ENCODE data around the gene EZR. TPM values are rescaled to one million over a fixed set of nuclear protein-coding genes. Genes with fewer than 3 reads are reported as not detected.

EZR gene
- total and polyA plus RNA-seq, 10 of the 15 experiments (the other 5 are each of a cell fraction or from before 2014, with no cell fraction given), result 79.1 to 282 (median 161) TPM

GRCh38 chr6:158777510-158777909 is 41.7 kb downstream of the EZR start:
- 100% methylated on average over 3 of the region's 3 CpGs for WGBS (ENCODE audit: insufficient coverage, insufficient replicate concordance, low lambda C conversion rate, missing lambda C conversion rate)
- Histone ChIP-seq H3K9me3 (replicated peaks; ENCODE audit: control insufficient read depth, insufficient read depth, low read length) (no peaks in the 10 kb centered on the region), H4K20me1 (ENCODE audit: control insufficient read depth, insufficient read depth) (no peaks in the 10 kb centered on the region; the same call in 1 of the 2 replicates), H3K79me2 (ENCODE audit: control insufficient read depth, insufficient read depth, low read length) (no peaks in the 10 kb centered on the region; the same call in 1 of the 2 replicates), H3K27me3 (replicated peaks in 1 of 2; ENCODE audit: control insufficient read depth in 2 of 2, insufficient read depth in 2 of 2, low read length in 1 of 2) (no peaks in the 10 kb centered on the region), H3K4me1 (ENCODE audit: control insufficient read depth, insufficient read depth, low read length) (no peaks in the 10 kb centered on the region), H3K4me3 (no peak overlapping the region), H3K4me2 (ENCODE audit: control insufficient read depth, insufficient read depth) (no peak overlapping the region), H3K36me3 (ENCODE audit: control insufficient read depth in 2 of 2, insufficient read depth in 2 of 2, low read length in 1 of 2) (peaks cover 52 to 55% of the 10 kb centered on the region in 2 experiments), H3K9ac (ENCODE audit: control insufficient read depth, insufficient read depth, low read length) (no peak overlapping the region), H3K27ac (ENCODE audit: control insufficient read depth, insufficient read depth) (no peak overlapping the region), H2AFZ (ENCODE audit: control insufficient read depth, low read depth, low read length) (no peak overlapping the region)
- BruUV-seq (replicated peaks), result no TSS peak
- intact Hi-C loops (cut with micrococcal nuclease; ENCODE audit: unreplicated experiment) (loop anchor here (5.0 kb wide), 1 partner anchor 70 kb away; no protein-coding TSS in a partner anchor), in situ Hi-C loops (cut with MboI) (no loop called here)
- no peak for DNase-seq (ENCODE audit: low read depth, low spot score)
- no peak for TF ChIP-seq CREM (IDR thresholded peaks at IDR 0.05; ENCODE audit: low read depth)
- no peak for TF ChIP-seq HSF1 (IDR thresholded peaks at IDR 0.05; ENCODE audit: low read depth, low read length)
- TF ChIP-seq BHLHE40 (IDR thresholded peaks at IDR 0.05; ENCODE audit: borderline replicate concordance in 1 of 2, low read depth in 2 of 2, low read length in 1 of 2), result no peak
- no peak for TF ChIP-seq CHD4 (IDR thresholded peaks at IDR 0.05)
- no peak for TF ChIP-seq NFYB (IDR thresholded peaks at IDR 0.05; ENCODE audit: insufficient read depth, low read depth, low read length)
- no peak for TF ChIP-seq ZNF274 (IDR thresholded peaks at IDR 0.05; ENCODE audit: insufficient read depth, insufficient read length)
- TF ChIP-seq NBN (IDR thresholded peaks at IDR 0.05), result no peak
- no peak for TF ChIP-seq RFX5 (IDR thresholded peaks at IDR 0.05; ENCODE audit: low read depth, low read length)
- no peak for TF ChIP-seq PKNOX1 (IDR thresholded peaks at IDR 0.05)
- no peak for TF ChIP-seq BRCA1 (IDR thresholded peaks at IDR 0.05; ENCODE audit: low read depth, low read length)
- TF ChIP-seq POLR2A (IDR thresholded peaks at IDR 0.05; ENCODE audit: low read depth, low read length), result no peak; the same call in 1 of the 2 replicates
- no peak for TF ChIP-seq NFIC (IDR thresholded peaks at IDR 0.05; ENCODE audit: low read depth, low read length)
- TF ChIP-seq ZNF622 (IDR thresholded peaks at IDR 0.05), result no peak
- no peak for TF ChIP-seq ZBTB11 (CRISPR knock-in tag; IDR thresholded peaks at IDR 0.05)
- TF ChIP-seq ESRRA (IDR thresholded peaks at IDR 0.05; ENCODE audit: low read length), result no peak
- ChIA-PET SMC1A (ENCODE audit: uncharacterized antibody, unreplicated experiment) (no interaction called here), POLR2A (interaction anchor here (0.5 kb wide), 1 partner anchor 30 kb away, joined by 4 read pairs; no protein-coding TSS in a partner anchor), CTCF (no interaction called here), RAD21 (ENCODE audit: unreplicated experiment) (no interaction called here)
- no peak for ATAC-seq
- no peak for FAIRE-seq
